DOHH2 (cell line): ENCODE results near the gene MAP1B.

Source experiments
- H3F3A ChIP-seq: fragments of 200-600 bp; sonication (generic), shearing (Covaris generic); 2 replicates; pipeline ENCODE4 v1.6.0; 2016; ENCODE audit warnings: antibody characterized with exemption, mild to moderate bottlenecking; ENCODE audit not compliant: control insufficient read depth, insufficient read depth
- H3K27ac ChIP-seq: fragments of 200-600 bp; sonication (generic); 2 replicates; pipeline ENCODE4 v1.5.1; 2014; ENCODE audit warnings: low read depth, mild to moderate bottlenecking, low read length, moderate library complexity
- H3K27me3 ChIP-seq: fragments of 200-600 bp; sonication (generic); 2 replicates; pipeline ENCODE4 v1.6.1; 2014; ENCODE audit warnings: mild to moderate bottlenecking, low read length, mixed read lengths; ENCODE audit not compliant: control insufficient read depth
- H3K36me3 ChIP-seq: fragments of 200-600 bp; sonication (generic); 2 replicates; pipeline ENCODE4 v1.6.1; 2014; ENCODE audit warnings: mild to moderate bottlenecking, low read length, moderate library complexity, mixed read lengths; ENCODE audit not compliant: control insufficient read depth
- H3K4me1 ChIP-seq: fragments of 200-600 bp; sonication (generic); 2 replicates; pipeline ENCODE4 v1.6.1; 2014; ENCODE audit warnings: mild to moderate bottlenecking, low read length, mixed read lengths; ENCODE audit not compliant: control insufficient read depth
- H3K4me2 ChIP-seq: fragments of 200-600 bp; sonication (generic); 2 replicates; pipeline ENCODE4 v1.6.0; 2014; ENCODE audit warnings: mild to moderate bottlenecking, low read length, moderate library complexity
- H3K4me3 ChIP-seq: fragments of 200-600 bp; sonication (generic); 2 replicates; pipeline ENCODE4 v1.5.1; 2014; ENCODE audit warnings: mild to moderate bottlenecking, low read length, mixed read lengths
- H3K79me2 ChIP-seq: fragments of 200-600 bp; sonication (generic); 2 replicates; pipeline ENCODE4 v1.6.1; 2014; ENCODE audit warnings: mild to moderate bottlenecking, low read length, mixed read lengths; ENCODE audit not compliant: control insufficient read depth
- H3K9me2 ChIP-seq: fragments of 200-600 bp; sonication (generic); replicated peaks from 2 replicates; pipeline ENCODE4 v1.6.1; 2014; ENCODE audit warnings: mild to moderate bottlenecking, low read length, mixed read lengths; ENCODE audit not compliant: control insufficient read depth
- H3K9me3 ChIP-seq: fragments of 200-600 bp; sonication (generic); 2 replicates; pipeline ENCODE4 v1.6.1; 2014; ENCODE audit warnings: antibody characterized with exemption, low read length, mixed read lengths; ENCODE audit not compliant: control insufficient read depth, insufficient read depth
- H4K20me1 ChIP-seq: fragments of 200-600 bp; sonication (generic); 2 replicates; pipeline ENCODE4 v1.6.0; 2014; ENCODE audit warnings: low read depth, mild to moderate bottlenecking, antibody characterized with exemption, low read length, moderate library complexity; ENCODE audit not compliant: control insufficient read depth, insufficient read depth
- CTCF ChIP-seq: fragments of 200-600 bp; sonication (generic); IDR thresholded peaks from one replicate; pipeline ENCODE4 v1.5.1; 2014; ENCODE audit warnings: antibody characterized with exemption, mild to moderate bottlenecking, low read depth, low read length; ENCODE audit not compliant: poor library complexity, severe bottlenecking
- EZH2phosphoT487 ChIP-seq: fragments of 200-600 bp; sonication (generic); IDR thresholded peaks from 2 replicates; pipeline ENCODE4 v1.6.1; 2017; ENCODE audit warnings: borderline replicate concordance, mild to moderate bottlenecking, antibody characterized with exemption, low read length, moderate library complexity, mixed read lengths

MAP1B gene

GRCh38 chr5:72195581-72195980, 88.3 kb downstream of the MAP1B start:
- Histone ChIP-seq H3K36me3 (no peaks in the 10 kb centered on the region), H3K9me2 (no peaks in the 10 kb centered on the region), H3K27me3 (peaks cover 27% of the 10 kb centered on the region), H3K4me1 (peaks cover 11% of the 10 kb centered on the region), H3K4me2 (peak overlapping the region; percentile 18; the same call in 1 of the 2 replicates), H3F3A (no peaks in the 10 kb centered on the region), H3K27ac (no peak overlapping the region), H4K20me1 (no peaks in the 10 kb centered on the region), H3K9me3 (no peaks in the 10 kb centered on the region; the same call in 1 of the 2 replicates), H3K79me2 (no peaks in the 10 kb centered on the region), H3K4me3 (no peak overlapping the region)
- TF ChIP-seq CTCF (no peak), EZH2phosphoT487 (no peak)

GRCh38 chr5:72197393-72197792, 90.1 kb downstream of the MAP1B start:
- Histone ChIP-seq H3K9me2 (no peaks in the 10 kb centered on the region), H3K9me3 (no peaks in the 10 kb centered on the region; the same call in 1 of the 2 replicates), H3K27ac (no peak overlapping the region), H3K4me2 (no peak overlapping the region), H3K4me1 (peaks cover 11% of the 10 kb centered on the region), H3K79me2 (no peaks in the 10 kb centered on the region), H3K4me3 (no peak overlapping the region), H3K36me3 (no peaks in the 10 kb centered on the region), H4K20me1 (no peaks in the 10 kb centered on the region), H3F3A (no peaks in the 10 kb centered on the region), H3K27me3 (peaks cover 17% of the 10 kb centered on the region)
- TF ChIP-seq CTCF (no peak), EZH2phosphoT487 (no peak)

GRCh38 chr5:72199681-72200080, 92.4 kb downstream of the MAP1B start:
- Histone ChIP-seq H3K4me1 (peaks cover 11% of the 10 kb centered on the region), H3K79me2 (no peaks in the 10 kb centered on the region), H3K4me3 (no peak overlapping the region), H3K9me3 (no peaks in the 10 kb centered on the region; the same call in 1 of the 2 replicates), H3F3A (no peaks in the 10 kb centered on the region), H3K4me2 (no peak overlapping the region), H3K27ac (no peak overlapping the region), H3K9me2 (no peaks in the 10 kb centered on the region), H3K36me3 (no peaks in the 10 kb centered on the region), H4K20me1 (no peaks in the 10 kb centered on the region), H3K27me3 (0 out of 2 replicates have a peak, but pooled peaks cover 4% of the 10 kb centered on the region)
- TF ChIP-seq CTCF (no peak), EZH2phosphoT487 (no peak)

- TF ChIP-seq CTCF (no peak), EZH2phosphoT487 (no peak)
- no peaks in the 10 kb centered on the region for H3K4me1 ChIP-seq
- H3K27me3 ChIP-seq: no peaks in the 10 kb centered on the region
- no peak overlapping the region for H3K4me3 ChIP-seq
- no peaks in the 10 kb centered on the region for H3K79me2 ChIP-seq
- H3K36me3 ChIP-seq: no peaks in the 10 kb centered on the region
- H3F3A ChIP-seq: no peaks in the 10 kb centered on the region
- H3K27ac ChIP-seq: no peak overlapping the region
- H3K4me2 ChIP-seq: no peak overlapping the region
- no peaks in the 10 kb centered on the region for H3K9me2 ChIP-seq
- no peaks in the 10 kb centered on the region for H4K20me1 ChIP-seq
- H3K9me3 ChIP-seq: no peaks in the 10 kb centered on the region
These were observed 95.1 kb downstream of the MAP1B start for GRCh38 chr5:72202331-72202825.
